Liver (tissue), 9 donors: Measurements from ENCODE around the gene EEF1AKMT2. TPM values are rescaled to one million over a fixed set of nuclear protein-coding genes. Genes with fewer than 3 reads are reported as not detected.

ENCODE experiments used
- DNase-seq: peaks from one replicate; pipeline ENCODE4 v3.0.0-alpha.2; 2017; ENCODE audit warnings: low spot score
- H3K27ac ChIP-seq, 2 donors: one replicate each; pipeline ENCODE4 v1.7.0; 2013; ENCODE audit warnings: inconsistent platforms in 2 of 2, low read length in 2 of 2, control low read depth in 1 of 2, low read depth in 1 of 2, mild to moderate bottlenecking in 1 of 2
- H3K27me3 ChIP-seq, 4 donors: one replicate each; pipeline versions ENCODE4 v1.6.1 to v1.7.0; 2013; ENCODE audit warnings: low read length in 3 of 4, inconsistent platforms in 1 of 4, mild to moderate bottlenecking in 1 of 4, moderate library complexity in 1 of 4; ENCODE audit not compliant: control insufficient read depth in 4 of 4, insufficient read depth in 4 of 4
- H3K36me3 ChIP-seq, 4 donors: one replicate each; pipeline versions ENCODE4 v1.6.1 to v1.7.0; 2013; ENCODE audit warnings: low read length in 3 of 4, mild to moderate bottlenecking in 3 of 4, low read depth in 1 of 4, moderate library complexity in 1 of 4; ENCODE audit not compliant: control insufficient read depth in 4 of 4, insufficient read depth in 3 of 4
- H3K4me1 ChIP-seq, 4 donors: one replicate each; pipeline versions ENCODE4 v1.6.1 to v1.7.0; 2013; ENCODE audit warnings: low read length in 3 of 4, mild to moderate bottlenecking in 3 of 4, moderate library complexity in 1 of 4; ENCODE audit not compliant: control insufficient read depth in 4 of 4, insufficient read depth in 4 of 4
- H3K4me3 ChIP-seq, 3 donors: one replicate each; pipeline versions ENCODE4 v1.6.1 to v1.7.0; 2013; ENCODE audit warnings: low read length in 3 of 3, control low read depth in 1 of 3, low read depth in 1 of 3, mild to moderate bottlenecking in 1 of 3
- H3K9ac ChIP-seq, 2 donors: one replicate each; pipeline ENCODE4 v1.7.0; 2013; ENCODE audit warnings: low read length in 2 of 2, mild to moderate bottlenecking in 2 of 2, moderate library complexity in 2 of 2, control low read depth in 1 of 2, low read depth in 1 of 2
- H3K9me3 ChIP-seq, 4 donors: one replicate each; pipeline versions ENCODE4 v1.6.1 to v1.7.0; 2013; ENCODE audit warnings: low read length in 3 of 4; ENCODE audit not compliant: control insufficient read depth in 4 of 4
- EGR1 ChIP-seq, 2 donors: IDR thresholded peaks; 2 replicates each; pipeline ENCODE4 v1.6.1; 2016 to 2018; ENCODE audit warnings: antibody characterized with exemption in 2 of 2, low read depth in 2 of 2
- FOXA2 ChIP-seq: IDR thresholded peaks from 2 replicates; pipeline ENCODE4 v1.6.1; 2016; ENCODE audit warnings: antibody characterized with exemption
- GABPA ChIP-seq, 2 donors: IDR thresholded peaks in 1 of 2; conservative IDR thresholded peaks in 1 of 2; 2 replicates each; pipeline ENCODE4 v1.6.1; 2016; ENCODE audit warnings: antibody characterized with exemption in 2 of 2, mild to moderate bottlenecking in 1 of 2, moderate library complexity in 1 of 2
- HNF4A ChIP-seq, 2 donors: conservative IDR thresholded peaks; 2 replicates each; pipeline ENCODE4 v1.6.1; 2016; ENCODE audit warnings: antibody characterized with exemption in 2 of 2, mild to moderate bottlenecking in 2 of 2
- NR2F2 ChIP-seq: IDR thresholded peaks from 2 replicates; pipeline ENCODE4 v1.6.1; 2016; ENCODE audit warnings: antibody characterized with exemption
- RAD21 ChIP-seq, 2 donors: IDR thresholded peaks; 2 replicates each; pipeline ENCODE4 v1.6.1; 2016; ENCODE audit warnings: antibody characterized with exemption in 2 of 2, mild to moderate bottlenecking in 2 of 2
- RXRA ChIP-seq, 2 donors: IDR thresholded peaks; 2 replicates each; pipeline ENCODE4 v1.6.1; 2017 to 2018; ENCODE audit warnings: antibody characterized with exemption in 2 of 2, mild to moderate bottlenecking in 1 of 2
- SP1 ChIP-seq: IDR thresholded peaks from 2 replicates; pipeline ENCODE4 v1.6.1; 2018; ENCODE audit warnings: antibody characterized with exemption, mild to moderate bottlenecking
- TAF1 ChIP-seq: conservative IDR thresholded peaks from 2 replicates; pipeline ENCODE4 v1.6.1; 2016; ENCODE audit warnings: antibody characterized with exemption, mild to moderate bottlenecking
- YY1 ChIP-seq: IDR thresholded peaks from 2 replicates; pipeline ENCODE4 v1.6.1; 2016; ENCODE audit warnings: antibody characterized with exemption, mild to moderate bottlenecking
- WGBS: extraction: QIAGEN DNeasy Blood & Tissue Kit; methylation state at CpG from one replicate; pipeline ENCODE4 v1.1.7; 2013; 5-methylcytosine and 5-hydroxymethylcytosine counted together
- polyA plus RNA-seq, 2 donors: library from polyadenylated mRNA; stranded (reverse) in 1 of 2; unstranded in 1 of 2; fragments of 200-250 nt in 1 of 2; fragments of >200 nt in 1 of 2; fragmentation: Nextera tagmentation in 1 of 2; extraction: Ambion mirVana in 1 of 2; gene quantifications; one replicate each; pipeline versions ENCODE4 v1.2.1 to v1.2.3, GENCODE V29; 2013 to 2015
- total RNA-seq, 2 donors: library from RNA; depleted of rRNA; stranded (reverse); fragments of >200 nt; gene quantifications; one replicate each; pipeline ENCODE4 v1.2.3, GENCODE V29; 2014
- TF ChIP-seq, protein P1 (sequence below): IDR thresholded peaks from 2 replicates; pipeline ENCODE4 v1.6.1; 2016; ENCODE audit warnings: antibody characterized with exemption, mild to moderate bottlenecking
- TF ChIP-seq, protein P2 (sequence below): fragments of 150-350 bp; IDR thresholded peaks from 2 replicates; pipeline ENCODE4 v1.5.1; 2017; ENCODE audit warnings: improper control_type of control experiment, low read depth, low read length; ENCODE audit not compliant: missing input control
- TF ChIP-seq, protein P3 (sequence below): IDR thresholded peaks from 2 replicates; pipeline ENCODE4 v1.6.1; 2016; ENCODE audit warnings: antibody characterized with exemption
- TF ChIP-seq, protein P4 (sequence below): IDR thresholded peaks from 2 replicates; pipeline ENCODE4 v1.6.1; 2016; ENCODE audit warnings: antibody characterized with exemption
- TF ChIP-seq, protein P5 (sequence below): IDR thresholded peaks from 2 replicates; pipeline ENCODE4 v1.6.1; 2016; ENCODE audit warnings: antibody characterized with exemption
- donor health status: healthy.
- donor health status: healthy.
- donor health status: healthy.
- donor health status: healthy.
- donor health status: healthy.

The EEF1AKMT2 gene
- total and polyA plus RNA-seq, 4 donors: 5.9 to 12.7 (median 8.5) TPM

DNA sequence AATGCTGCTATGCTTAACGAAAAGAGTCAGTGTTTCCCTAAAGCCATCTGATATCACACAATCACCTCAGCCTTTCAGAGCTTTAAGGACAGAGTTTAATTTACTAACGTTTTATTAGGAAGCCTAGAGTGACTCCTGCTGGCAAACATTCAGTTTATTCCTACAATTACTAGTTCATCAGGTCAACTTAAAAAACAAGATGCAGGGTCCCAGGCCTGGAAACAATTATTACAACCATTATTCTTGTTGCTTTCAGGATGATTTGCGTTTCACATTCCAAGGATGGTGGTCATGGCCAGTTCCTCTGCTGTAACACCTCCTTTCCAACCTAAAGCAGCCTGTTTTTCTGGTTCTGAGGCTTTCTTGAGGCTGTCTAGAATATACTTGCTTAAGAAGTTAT is 46.0 kb downstream of the EEF1AKMT2 start:
- Histone ChIP-seq H3K36me3 (peaks cover 0 to 3% (median under 1%) of the 10 kb centered on the region in 4 donors), H3K4me1 (peaks cover 4 to 31% (median 29%) of the 10 kb centered on the region in 4 donors), H3K9ac (no peak overlapping the region), H3K9me3 (no peaks in the 10 kb centered on the region), H3K4me3 (no peak overlapping the region), H3K27me3 (no peaks in the 10 kb centered on the region), H3K27ac (no peak overlapping the region)
- TF ChIP-seq RAD21 (IDR thresholded peaks at IDR 0.05) (peak; percentile 74 to 77), NR2F2 (peak; percentile 11), SP1 (no peak), TAF1 (no peak), YY1 (peak; percentile 14), EGR1 (IDR thresholded peaks at IDR 0.05; ENCODE audit: low read depth in 2 of 2) (no peak), GABPA (IDR thresholded peaks at IDR 0.05 in 1 of 2, conservative IDR thresholded peaks at IDR 0.05 in 1 of 2) (no peak), RXRA (IDR thresholded peaks at IDR 0.05) (no peak), HNF4A (conservative IDR thresholded peaks at IDR 0.05) (no peak), FOXA2 (no peak)
- TF ChIP-seq, protein P1, sequence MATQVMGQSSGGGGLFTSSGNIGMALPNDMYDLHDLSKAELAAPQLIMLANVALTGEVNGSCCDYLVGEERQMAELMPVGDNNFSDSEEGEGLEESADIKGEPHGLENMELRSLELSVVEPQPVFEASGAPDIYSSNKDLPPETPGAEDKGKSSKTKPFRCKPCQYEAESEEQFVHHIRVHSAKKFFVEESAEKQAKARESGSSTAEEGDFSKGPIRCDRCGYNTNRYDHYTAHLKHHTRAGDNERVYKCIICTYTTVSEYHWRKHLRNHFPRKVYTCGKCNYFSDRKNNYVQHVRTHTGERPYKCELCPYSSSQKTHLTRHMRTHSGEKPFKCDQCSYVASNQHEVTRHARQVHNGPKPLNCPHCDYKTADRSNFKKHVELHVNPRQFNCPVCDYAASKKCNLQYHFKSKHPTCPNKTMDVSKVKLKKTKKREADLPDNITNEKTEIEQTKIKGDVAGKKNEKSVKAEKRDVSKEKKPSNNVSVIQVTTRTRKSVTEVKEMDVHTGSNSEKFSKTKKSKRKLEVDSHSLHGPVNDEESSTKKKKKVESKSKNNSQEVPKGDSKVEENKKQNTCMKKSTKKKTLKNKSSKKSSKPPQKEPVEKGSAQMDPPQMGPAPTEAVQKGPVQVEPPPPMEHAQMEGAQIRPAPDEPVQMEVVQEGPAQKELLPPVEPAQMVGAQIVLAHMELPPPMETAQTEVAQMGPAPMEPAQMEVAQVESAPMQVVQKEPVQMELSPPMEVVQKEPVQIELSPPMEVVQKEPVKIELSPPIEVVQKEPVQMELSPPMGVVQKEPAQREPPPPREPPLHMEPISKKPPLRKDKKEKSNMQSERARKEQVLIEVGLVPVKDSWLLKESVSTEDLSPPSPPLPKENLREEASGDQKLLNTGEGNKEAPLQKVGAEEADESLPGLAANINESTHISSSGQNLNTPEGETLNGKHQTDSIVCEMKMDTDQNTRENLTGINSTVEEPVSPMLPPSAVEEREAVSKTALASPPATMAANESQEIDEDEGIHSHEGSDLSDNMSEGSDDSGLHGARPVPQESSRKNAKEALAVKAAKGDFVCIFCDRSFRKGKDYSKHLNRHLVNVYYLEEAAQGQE: no peak
- TF ChIP-seq, protein P2, sequence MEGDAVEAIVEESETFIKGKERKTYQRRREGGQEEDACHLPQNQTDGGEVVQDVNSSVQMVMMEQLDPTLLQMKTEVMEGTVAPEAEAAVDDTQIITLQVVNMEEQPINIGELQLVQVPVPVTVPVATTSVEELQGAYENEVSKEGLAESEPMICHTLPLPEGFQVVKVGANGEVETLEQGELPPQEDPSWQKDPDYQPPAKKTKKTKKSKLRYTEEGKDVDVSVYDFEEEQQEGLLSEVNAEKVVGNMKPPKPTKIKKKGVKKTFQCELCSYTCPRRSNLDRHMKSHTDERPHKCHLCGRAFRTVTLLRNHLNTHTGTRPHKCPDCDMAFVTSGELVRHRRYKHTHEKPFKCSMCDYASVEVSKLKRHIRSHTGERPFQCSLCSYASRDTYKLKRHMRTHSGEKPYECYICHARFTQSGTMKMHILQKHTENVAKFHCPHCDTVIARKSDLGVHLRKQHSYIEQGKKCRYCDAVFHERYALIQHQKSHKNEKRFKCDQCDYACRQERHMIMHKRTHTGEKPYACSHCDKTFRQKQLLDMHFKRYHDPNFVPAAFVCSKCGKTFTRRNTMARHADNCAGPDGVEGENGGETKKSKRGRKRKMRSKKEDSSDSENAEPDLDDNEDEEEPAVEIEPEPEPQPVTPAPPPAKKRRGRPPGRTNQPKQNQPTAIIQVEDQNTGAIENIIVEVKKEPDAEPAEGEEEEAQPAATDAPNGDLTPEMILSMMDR: peak; percentile 41
- TF ChIP-seq, protein P3, sequence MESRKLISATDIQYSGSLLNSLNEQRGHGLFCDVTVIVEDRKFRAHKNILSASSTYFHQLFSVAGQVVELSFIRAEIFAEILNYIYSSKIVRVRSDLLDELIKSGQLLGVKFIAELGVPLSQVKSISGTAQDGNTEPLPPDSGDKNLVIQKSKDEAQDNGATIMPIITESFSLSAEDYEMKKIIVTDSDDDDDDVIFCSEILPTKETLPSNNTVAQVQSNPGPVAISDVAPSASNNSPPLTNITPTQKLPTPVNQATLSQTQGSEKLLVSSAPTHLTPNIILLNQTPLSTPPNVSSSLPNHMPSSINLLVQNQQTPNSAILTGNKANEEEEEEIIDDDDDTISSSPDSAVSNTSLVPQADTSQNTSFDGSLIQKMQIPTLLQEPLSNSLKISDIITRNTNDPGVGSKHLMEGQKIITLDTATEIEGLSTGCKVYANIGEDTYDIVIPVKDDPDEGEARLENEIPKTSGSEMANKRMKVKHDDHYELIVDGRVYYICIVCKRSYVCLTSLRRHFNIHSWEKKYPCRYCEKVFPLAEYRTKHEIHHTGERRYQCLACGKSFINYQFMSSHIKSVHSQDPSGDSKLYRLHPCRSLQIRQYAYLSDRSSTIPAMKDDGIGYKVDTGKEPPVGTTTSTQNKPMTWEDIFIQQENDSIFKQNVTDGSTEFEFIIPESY: no peak
- TF ChIP-seq, protein P4, sequence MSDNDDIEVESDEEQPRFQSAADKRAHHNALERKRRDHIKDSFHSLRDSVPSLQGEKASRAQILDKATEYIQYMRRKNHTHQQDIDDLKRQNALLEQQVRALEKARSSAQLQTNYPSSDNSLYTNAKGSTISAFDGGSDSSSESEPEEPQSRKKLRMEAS: no peak
- DNase-seq: no peak
- WGBS: 46% methylated on average over 3 of the region's 3 CpGs

DNA sequence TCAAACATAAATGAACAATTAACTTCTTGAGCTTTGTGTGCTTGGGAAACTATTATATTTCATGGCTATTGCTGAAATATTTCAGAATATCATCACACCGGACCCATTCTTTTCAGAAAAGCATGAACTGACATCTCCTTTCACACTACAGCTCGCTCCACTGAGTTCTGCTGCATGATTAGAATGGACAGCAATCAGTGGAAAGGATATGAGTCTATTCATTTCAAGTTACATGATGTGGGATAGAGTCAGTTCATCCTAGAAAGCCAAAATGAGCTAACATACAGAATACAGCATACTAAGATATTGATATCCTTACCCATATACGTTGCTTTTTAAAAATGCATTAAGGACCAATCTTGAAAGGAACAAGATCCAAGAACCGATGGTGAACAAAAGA is 46.4 kb downstream of the EEF1AKMT2 start:
- H3K4me3 ChIP-seq: no peak overlapping the region
- peaks cover 4 to 35% (median 32%) of the 10 kb centered on the region in 4 donors for H3K4me1 ChIP-seq
- peaks cover 0 to 3% (median under 1%) of the 10 kb centered on the region in 4 donors for H3K36me3 ChIP-seq
- no peaks in the 10 kb centered on the region for H3K9me3 ChIP-seq
- no peak for DNase-seq
- TF ChIP-seq, protein P5, sequence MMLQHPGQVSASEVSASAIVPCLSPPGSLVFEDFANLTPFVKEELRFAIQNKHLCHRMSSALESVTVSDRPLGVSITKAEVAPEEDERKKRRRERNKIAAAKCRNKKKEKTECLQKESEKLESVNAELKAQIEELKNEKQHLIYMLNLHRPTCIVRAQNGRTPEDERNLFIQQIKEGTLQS: no peak
- TF ChIP-seq YY1 (no peak), FOXA2 (no peak), RXRA (IDR thresholded peaks at IDR 0.05) (no peak)
- TF ChIP-seq, protein P4: no peak
- TF ChIP-seq, protein P3: no peak
- H3K27ac ChIP-seq: peak overlapping the region in 1 of 2 donors; percentile 60
- 79% methylated on average over 4 of the region's 4 CpGs for WGBS
- peak overlapping the region in 1 of 2 donors; percentile 54 for H3K9ac ChIP-seq
- no peaks in the 10 kb centered on the region for H3K27me3 ChIP-seq
